ENCODE results near the gene SLC66A2.

The SLC66A2 gene

DNA sequence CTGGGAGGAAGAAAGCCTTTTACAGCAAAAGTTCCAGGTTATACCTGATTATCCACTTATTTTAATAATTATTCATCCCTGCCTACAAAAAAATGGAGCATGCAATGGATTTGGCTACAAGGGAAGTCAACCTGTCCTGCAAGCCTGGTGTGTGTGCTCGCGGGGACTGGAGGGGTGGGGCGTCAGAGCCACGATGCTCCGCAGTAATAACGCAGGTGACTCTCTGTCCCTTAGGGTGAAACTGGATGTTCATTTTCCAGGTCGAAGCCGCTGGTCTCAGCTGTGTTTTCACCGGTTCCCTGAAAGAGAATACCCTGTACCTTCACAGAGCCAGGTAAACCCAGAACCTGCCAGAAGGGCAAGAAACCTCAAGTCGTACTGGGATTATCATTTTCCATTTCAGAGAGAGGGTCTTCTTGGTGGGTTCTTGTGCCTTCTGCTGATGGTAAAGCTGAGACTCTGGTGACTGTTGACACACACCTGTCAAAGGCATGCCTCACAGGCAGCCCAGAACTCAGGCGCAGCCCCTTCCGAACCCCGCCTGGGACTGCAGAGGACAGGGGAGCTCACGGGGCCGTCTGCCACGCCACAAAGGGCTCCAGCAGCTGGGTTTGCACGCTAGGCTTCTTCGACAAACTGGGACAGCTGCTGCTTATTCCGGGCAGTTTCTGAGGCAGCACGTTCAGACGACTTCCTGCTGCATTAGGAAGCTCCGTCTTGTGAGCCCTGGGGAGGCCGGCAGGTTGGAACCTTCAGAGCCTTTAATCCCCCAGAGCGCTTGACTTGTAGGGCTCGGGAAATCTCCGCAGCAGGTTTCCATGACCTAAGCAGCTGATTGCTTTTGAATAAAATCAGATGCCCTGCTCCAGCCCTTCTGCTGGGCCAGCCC, 95.1 kb downstream of the SLC66A2 start:
- Mint-ChIP-seq H3K27me3 (ENCODE audit: low read depth) (no peaks in the 10 kb centered on the region), H3K4me3 (no peak overlapping the region), H3K27ac (no peak overlapping the region), H3K9me3 (no peaks in the 10 kb centered on the region), H3K4me1 (ENCODE audit: low read depth) (no peaks in the 10 kb centered on the region), H3K36me3 (ENCODE audit: low read depth) (no peaks in the 10 kb centered on the region)
- DNase-seq (ENCODE audit: low spot score) = no peak

DNA sequence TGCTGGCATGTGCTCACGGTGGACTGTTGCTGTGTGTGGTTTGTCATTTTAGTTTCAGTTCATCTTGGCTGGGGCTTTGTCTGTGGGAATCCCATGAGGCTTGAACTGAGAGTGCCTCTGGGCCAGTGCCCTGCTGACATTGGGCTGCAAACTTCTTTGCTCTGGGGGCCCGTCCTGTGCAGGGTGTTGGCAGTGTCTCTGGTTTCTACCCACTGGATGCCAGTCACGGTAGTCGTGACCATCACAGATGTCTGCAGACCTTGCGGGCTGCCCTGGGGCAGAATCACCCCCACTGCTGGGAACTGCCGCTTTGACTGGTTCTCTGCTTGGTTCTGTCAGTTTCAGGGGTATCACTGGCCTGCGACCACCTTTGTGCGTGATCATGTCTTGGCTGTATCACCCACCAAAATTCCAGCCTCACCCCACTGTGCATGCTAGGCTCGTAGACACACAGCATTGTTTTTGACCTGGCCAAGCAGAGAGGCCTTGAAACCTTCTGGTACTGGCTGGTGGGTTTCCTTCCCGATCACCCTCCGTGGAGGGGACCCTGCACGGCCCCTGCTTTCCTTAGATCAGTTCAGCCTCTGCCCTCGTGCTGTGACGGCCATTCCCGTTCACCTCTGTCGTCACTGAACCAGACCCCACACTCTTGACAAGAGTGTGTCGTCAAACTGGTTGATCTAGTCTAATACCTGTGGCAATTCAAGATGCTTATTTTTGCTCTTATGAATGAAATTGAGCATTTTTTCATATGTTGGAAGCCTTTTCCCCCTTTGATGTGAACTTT, 96.1 kb downstream of the SLC66A2 start:
- DNase-seq (ENCODE audit: low spot score) = no peak
- no peak overlapping the region for H3K27ac Mint-ChIP-seq
- no peaks in the 10 kb centered on the region for H3K9me3 Mint-ChIP-seq
- H3K36me3 Mint-ChIP-seq (ENCODE audit: low read depth) = no peaks in the 10 kb centered on the region
- no peaks in the 10 kb centered on the region for H3K4me1 Mint-ChIP-seq (ENCODE audit: low read depth)
- H3K27me3 Mint-ChIP-seq (ENCODE audit: low read depth) = no peaks in the 10 kb centered on the region
- no peak overlapping the region for H3K4me3 Mint-ChIP-seq

DNA sequence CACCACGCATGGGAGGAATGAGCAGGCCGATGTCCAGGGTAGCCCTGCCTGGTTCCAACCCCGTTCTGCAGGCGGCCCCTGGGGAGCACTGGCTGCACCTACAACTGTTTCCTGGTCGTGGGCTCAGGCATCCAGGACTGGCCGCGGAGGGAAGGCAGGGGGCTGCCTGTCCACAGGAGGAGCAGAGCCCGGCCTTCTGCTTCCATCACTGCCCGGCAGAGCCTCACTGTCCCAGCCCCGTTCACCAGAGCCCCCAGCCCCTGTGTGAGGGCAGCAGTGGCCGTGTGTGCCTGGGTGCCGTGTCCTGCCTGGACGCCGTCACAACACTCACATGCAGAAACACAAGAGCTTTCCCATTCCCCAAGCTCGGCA, 97.5 kb downstream of the SLC66A2 start:
- Mint-ChIP-seq H3K36me3 (ENCODE audit: low read depth) (no peaks in the 10 kb centered on the region), H3K27ac (no peak overlapping the region), H3K4me3 (no peak overlapping the region), H3K4me1 (ENCODE audit: low read depth) (no peaks in the 10 kb centered on the region), H3K27me3 (ENCODE audit: low read depth) (no peaks in the 10 kb centered on the region), H3K9me3 (no peaks in the 10 kb centered on the region)
- no peak for DNase-seq (ENCODE audit: low spot score)

DNA sequence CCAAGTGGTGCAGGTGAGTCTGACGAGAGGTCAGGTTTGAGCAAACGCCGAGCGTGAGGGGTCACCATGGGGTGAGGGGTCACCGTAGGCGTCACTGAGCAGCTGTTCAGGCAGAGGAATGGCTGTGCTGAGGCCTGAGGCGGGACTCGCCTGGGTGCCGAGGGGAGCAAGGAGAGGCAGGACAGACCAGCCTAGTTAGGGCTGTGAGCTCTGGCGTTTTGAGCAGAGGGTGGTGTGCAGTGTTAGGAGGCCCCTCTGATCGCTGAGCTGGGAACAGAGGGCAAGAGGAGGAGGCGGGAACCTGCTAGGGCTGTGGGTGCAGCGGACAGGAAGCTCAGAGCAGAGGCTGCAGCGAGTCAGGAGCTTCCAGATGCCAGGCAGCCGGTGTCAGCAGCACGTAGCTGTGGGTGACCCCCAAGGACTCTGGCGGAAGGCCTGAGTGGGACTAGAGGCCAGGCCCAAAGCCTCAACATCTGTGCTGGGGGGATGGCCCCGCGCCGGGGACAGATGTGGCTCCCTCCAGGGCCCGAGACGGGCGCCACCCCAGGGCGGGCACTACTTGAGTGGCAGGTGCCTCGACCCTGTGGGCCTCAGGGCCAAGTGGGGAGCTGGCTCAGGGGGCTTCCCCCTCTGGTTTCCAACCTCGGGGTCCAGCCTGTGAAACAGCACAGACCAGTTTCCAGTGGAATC, 98.0 kb downstream of the SLC66A2 start:
- Mint-ChIP-seq H3K27me3 (ENCODE audit: low read depth) (no peaks in the 10 kb centered on the region), H3K4me1 (ENCODE audit: low read depth) (no peaks in the 10 kb centered on the region), H3K9me3 (no peaks in the 10 kb centered on the region), H3K4me3 (no peak overlapping the region), H3K36me3 (ENCODE audit: low read depth) (no peaks in the 10 kb centered on the region), H3K27ac (no peak overlapping the region)
- no peak for DNase-seq (ENCODE audit: low spot score)

DNA sequence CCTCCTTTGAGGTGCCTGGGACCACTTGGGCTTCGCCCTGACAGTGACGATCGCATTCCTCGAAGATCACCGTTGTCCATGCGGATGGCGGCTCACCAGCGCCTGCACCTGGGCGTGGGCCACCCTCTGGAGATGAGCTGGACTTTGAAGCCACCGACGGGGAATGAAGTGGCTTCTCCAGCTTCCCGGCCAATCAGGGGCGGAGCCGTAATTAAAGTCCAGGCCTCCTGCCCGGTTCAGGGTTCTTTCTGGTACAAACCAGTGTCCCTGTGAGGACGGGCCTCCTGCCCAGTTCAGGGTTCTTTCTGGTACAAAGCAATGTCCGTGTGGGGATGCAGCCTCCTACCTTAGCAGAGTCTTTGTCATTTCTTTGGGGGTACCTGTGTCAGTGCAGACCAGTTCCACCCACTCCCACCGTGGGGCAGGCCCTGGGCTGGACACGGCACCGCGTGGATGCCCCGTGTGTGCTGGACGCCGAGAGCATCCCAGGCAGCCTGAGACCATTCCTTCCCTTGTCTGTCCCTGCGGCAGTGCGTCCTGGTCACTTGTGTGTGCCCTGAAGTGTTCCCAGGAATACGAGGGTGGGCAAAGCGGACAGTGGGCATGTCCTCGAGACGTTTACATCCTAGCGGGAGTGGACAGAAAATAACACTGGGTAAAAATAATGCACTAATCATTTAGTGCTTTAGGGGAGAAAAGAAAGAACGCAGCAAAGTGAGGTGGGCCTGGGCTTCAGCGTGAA, 98.7 kb downstream of the SLC66A2 start:
- DNase-seq (ENCODE audit: low spot score) = no peak
- no peaks in the 10 kb centered on the region for H3K36me3 Mint-ChIP-seq (ENCODE audit: low read depth)
- H3K27ac Mint-ChIP-seq = no peak overlapping the region
- no peak overlapping the region for H3K4me3 Mint-ChIP-seq
- no peaks in the 10 kb centered on the region for H3K9me3 Mint-ChIP-seq
- H3K4me1 Mint-ChIP-seq (ENCODE audit: low read depth) = no peaks in the 10 kb centered on the region
- no peaks in the 10 kb centered on the region for H3K27me3 Mint-ChIP-seq (ENCODE audit: low read depth)

Data from T-helper 2 cell treated with Interferon-gamma antibody and Interleukin-4, amounts not matched to agents 5 μg/mL and 100 μg/mL, for 36 hours (primary cell).